ENCODE data around the gene CD99.

CD99 gene

GRCh38 chrX:2698604-2699003 lies 7.5 kb downstream of the CD99 start:
- DNase-seq (ENCODE audit: low read depth in 2 of 2) = no peak

- no peak for DNase-seq (ENCODE audit: low read depth in 2 of 2)
These were observed 8.9 kb downstream of the CD99 start for GRCh38 chrX:2699959-2700358.

- DNase-seq (ENCODE audit: low read depth in 2 of 2) = no peak
These were observed 9.6 kb downstream of the CD99 start for GRCh38 chrX:2700405-2701320.

- no peak for DNase-seq (ENCODE audit: low read depth in 2 of 2)
These were observed 10.5 kb downstream of the CD99 start for GRCh38 chrX:2701600-2701999.

GRCh38 chrX:2703991-2704369 lies 12.9 kb downstream of the CD99 start:
- no peak for DNase-seq (ENCODE audit: low read depth in 2 of 2)

- DNase-seq (ENCODE audit: low read depth in 2 of 2) = no peak
These were observed 14.1 kb downstream of the CD99 start for GRCh38 chrX:2705046-2705832.

- DNase-seq (ENCODE audit: low read depth in 2 of 2) = peak; percentile 58 to 60
These were observed 16.3 kb downstream of the CD99 start for GRCh38 chrX:2707334-2707760.

- DNase-seq (ENCODE audit: low read depth in 2 of 2) = no peak
These were observed 16.9 kb downstream of the CD99 start for GRCh38 chrX:2708021-2708420.

GRCh38 chrX:2708592-2709188 lies 17.6 kb downstream of the CD99 start:
- DNase-seq (ENCODE audit: low read depth in 2 of 2) = no peak

GRCh38 chrX:2709556-2709955 lies 18.5 kb downstream of the CD99 start:
- DNase-seq (ENCODE audit: low read depth in 2 of 2) = no peak

GRCh38 chrX:2710041-2710840 lies 19.1 kb downstream of the CD99 start:
- no peak for DNase-seq (ENCODE audit: low read depth in 2 of 2)

- no peak for DNase-seq (ENCODE audit: low read depth in 2 of 2)
These were observed 20.3 kb downstream of the CD99 start for GRCh38 chrX:2711441-2711840.

GRCh38 chrX:2712428-2712827 lies 21.3 kb downstream of the CD99 start:
- no peak for DNase-seq (ENCODE audit: low read depth in 2 of 2)

- DNase-seq (ENCODE audit: low read depth in 2 of 2) = no peak
These were observed 22.1 kb downstream of the CD99 start for GRCh38 chrX:2712890-2713840.

GRCh38 chrX:2714551-2714950 lies 23.5 kb downstream of the CD99 start:
- no peak for DNase-seq (ENCODE audit: low read depth in 2 of 2)

GRCh38 chrX:2715066-2715600 lies 24.0 kb downstream of the CD99 start:
- no peak for DNase-seq (ENCODE audit: low read depth in 2 of 2)

GRCh38 chrX:2717312-2717711 lies 26.2 kb downstream of the CD99 start:
- no peak for DNase-seq (ENCODE audit: low read depth in 2 of 2)

- DNase-seq (ENCODE audit: low read depth in 2 of 2) = no peak
These were observed 27.7 kb downstream of the CD99 start for GRCh38 chrX:2718821-2719220.

- no peak for DNase-seq (ENCODE audit: low read depth in 2 of 2)
These were observed 28.8 kb downstream of the CD99 start for GRCh38 chrX:2719774-2720447.
